Measurements from ENCODE around the gene SEMA3A. TPM values are rescaled to one million over a fixed set of nuclear protein-coding genes. Genes with fewer than 3 reads are reported as not detected.

The SEMA3A gene
- total and polyA plus RNA-seq, 7 donors = 0.23 to 83.8 (median 50.1) TPM

DNA sequence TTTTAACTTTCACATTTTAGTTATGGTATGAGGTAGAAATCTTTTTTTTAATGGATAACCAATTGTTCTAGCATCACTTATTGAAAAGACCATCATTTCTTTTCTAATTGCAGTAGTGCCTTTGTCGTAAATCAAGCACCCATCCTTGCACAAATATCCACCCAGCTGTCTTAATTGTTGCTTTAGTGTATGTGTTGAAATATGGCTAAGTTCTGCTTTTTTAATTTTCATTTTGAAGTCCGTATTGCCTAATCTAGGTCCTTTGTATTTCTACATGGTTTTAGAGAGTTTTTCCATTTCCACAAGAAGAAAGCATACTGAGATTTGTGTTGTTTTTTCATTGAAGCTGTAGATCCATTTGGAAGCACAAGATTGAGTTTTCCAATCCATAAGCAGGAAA, 286.1 kb downstream of the SEMA3A start:
- no peak for DNase-seq
- H3K27ac ChIP-seq = no peak overlapping the region
- no peaks in the 10 kb centered on the region for H3K27me3 ChIP-seq
- 70 to 80% methylated on average over 2 of the region's 2 CpGs for WGBS, 2 donors
- H3K36me3 ChIP-seq = no peaks in the 10 kb centered on the region
- TF ChIP-seq EP300 (IDR thresholded peaks at IDR 0.05) (no peak), POLR2A (IDR thresholded peaks at IDR 0.05) (no peak), POLR2AphosphoS5 (IDR thresholded peaks at IDR 0.05) (no peak)
- TF ChIP-seq, protein P1, sequence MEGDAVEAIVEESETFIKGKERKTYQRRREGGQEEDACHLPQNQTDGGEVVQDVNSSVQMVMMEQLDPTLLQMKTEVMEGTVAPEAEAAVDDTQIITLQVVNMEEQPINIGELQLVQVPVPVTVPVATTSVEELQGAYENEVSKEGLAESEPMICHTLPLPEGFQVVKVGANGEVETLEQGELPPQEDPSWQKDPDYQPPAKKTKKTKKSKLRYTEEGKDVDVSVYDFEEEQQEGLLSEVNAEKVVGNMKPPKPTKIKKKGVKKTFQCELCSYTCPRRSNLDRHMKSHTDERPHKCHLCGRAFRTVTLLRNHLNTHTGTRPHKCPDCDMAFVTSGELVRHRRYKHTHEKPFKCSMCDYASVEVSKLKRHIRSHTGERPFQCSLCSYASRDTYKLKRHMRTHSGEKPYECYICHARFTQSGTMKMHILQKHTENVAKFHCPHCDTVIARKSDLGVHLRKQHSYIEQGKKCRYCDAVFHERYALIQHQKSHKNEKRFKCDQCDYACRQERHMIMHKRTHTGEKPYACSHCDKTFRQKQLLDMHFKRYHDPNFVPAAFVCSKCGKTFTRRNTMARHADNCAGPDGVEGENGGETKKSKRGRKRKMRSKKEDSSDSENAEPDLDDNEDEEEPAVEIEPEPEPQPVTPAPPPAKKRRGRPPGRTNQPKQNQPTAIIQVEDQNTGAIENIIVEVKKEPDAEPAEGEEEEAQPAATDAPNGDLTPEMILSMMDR (IDR thresholded peaks at IDR 0.05) = no peak
- no peaks in the 10 kb centered on the region for H3K4me1 ChIP-seq
- H3K4me3 ChIP-seq = no peak overlapping the region
- intact Hi-C loops (cut with DNase I) = no loop called here
- no peaks in the 10 kb centered on the region for H3K9me3 ChIP-seq

All from sigmoid colon (tissue), 7 donors.